Prostate gland (tissue), 2 donors: ENCODE measurements around the gene MNX1. TPM values are rescaled to one million over a fixed set of nuclear protein-coding genes. Genes with fewer than 3 reads are reported as not detected.

Experiments used
- DNase-seq: peaks from one replicate; pipeline ENCODE4 v3.0.0-alpha.2; 2019; ENCODE audit warnings: low spot score
- H3K27ac ChIP-seq, 2 donors: fragments of 200-600 bp; sonication (generic); 2 replicates each; pipeline ENCODE4 v1.5.1; 2017 to 2019
- H3K27me3 ChIP-seq: fragments of 200-600 bp; sonication (generic); replicated peaks from 2 replicates; pipeline ENCODE4 v1.5.1; 2019; ENCODE audit not compliant: insufficient read depth
- H3K36me3 ChIP-seq, 2 donors: fragments of 200-600 bp; sonication (generic); 1 replicate in 1 of 2; 2 replicates in 1 of 2; pipeline versions ENCODE4 v1.5.1 to v1.8.1; 2017 to 2019
- H3K4me1 ChIP-seq: fragments of 200-600 bp; sonication (generic); replicated peaks from 2 replicates; pipeline ENCODE4 v1.5.1; 2019
- H3K4me3 ChIP-seq, 2 donors: fragments of 200-600 bp; sonication (generic); 2 replicates each; pipeline ENCODE4 v1.5.1; 2017 to 2019
- H3K9me3 ChIP-seq: fragments of 200-600 bp; sonication (generic); 2 replicates; pipeline ENCODE4 v1.5.1; 2017
- CTCF ChIP-seq, 4 experiments: fragments of 200-600 bp in 2 of 4; fragments of 450-650 bp in 2 of 4; sonication (generic) in 2 of 4; IDR thresholded peaks; 1 replicate in 3 of 4; 2 replicates in 1 of 4; pipeline ENCODE4 v1.5.1; 2016 to 2019; ENCODE audit warnings: antibody characterized with exemption in 4 of 4, mild to moderate bottlenecking in 2 of 4, moderate library complexity in 2 of 4
- POLR2A ChIP-seq: fragments of 450-650 bp; IDR thresholded peaks from one replicate; pipeline ENCODE4 v1.6.1; 2016; ENCODE audit warnings: antibody characterized with exemption, mild to moderate bottlenecking
- POLR2AphosphoS5 ChIP-seq: sonication (generic); formaldehyde crosslinking; IDR thresholded peaks from one replicate; pipeline ENCODE4 v1.6.1; 2017; ENCODE audit warnings: antibody characterized with exemption
- WGBS: methylation state at CpG from one replicate; pipeline ENCODE4 v1.1.5; 2018; 5-methylcytosine and 5-hydroxymethylcytosine counted together
- intact Hi-C: fragments of 100-400 bp; cut with DNase I; formaldehyde crosslinking; loops from one replicate; pipeline ENCODE4 v1.14.2; 2022
- total RNA-seq, 2 donors: library from RNA; depleted of rRNA; stranded (reverse); fragments of >200 nt; gene quantifications; one replicate each; pipeline ENCODE4 v1.1.0, GENCODE V29; 2016

Gene MNX1
- total RNA-seq, 2 donors from 2014 or later: 2.2 to 2.9 TPM

DNA sequence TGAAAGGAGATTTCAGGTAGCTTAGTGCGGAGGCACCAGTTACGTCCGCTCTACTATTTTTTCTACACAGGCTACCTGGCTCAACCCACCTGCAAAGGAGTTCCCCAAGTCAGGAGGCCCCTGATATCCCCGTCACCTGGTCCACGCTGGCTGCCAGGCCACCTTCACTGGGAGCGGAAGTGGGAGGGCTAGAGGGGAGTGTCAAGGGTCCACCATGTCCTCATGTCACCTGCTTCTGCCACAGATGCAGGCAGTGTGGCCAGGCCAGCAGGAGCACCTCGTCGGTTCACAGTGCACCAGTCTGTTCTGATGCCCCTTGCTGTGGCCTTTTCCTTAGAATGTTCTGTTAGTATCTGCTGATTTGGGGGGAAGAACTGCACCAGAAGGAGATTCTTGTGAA lies 44.1 kb downstream of the MNX1 start:
- H3K9me3 ChIP-seq: no peaks in the 10 kb centered on the region
- TF ChIP-seq POLR2AphosphoS5 (no peak), POLR2A (no peak), CTCF (IDR thresholded peaks at IDR 0.05) (no peak)
- H3K27me3 ChIP-seq: no peaks in the 10 kb centered on the region
- intact Hi-C loops: no loop called here
- no peak for DNase-seq
- H3K4me3 ChIP-seq: no peak overlapping the region
- H3K4me1 ChIP-seq: no peaks in the 10 kb centered on the region
- H3K36me3 ChIP-seq: no peaks in the 10 kb centered on the region
- H3K27ac ChIP-seq: no peak overlapping the region
- 92% methylated on average over 8 of the region's 8 CpGs for WGBS

- H3K9me3 ChIP-seq: no peaks in the 10 kb centered on the region
- 96% methylated on average over 11 of the region's 11 CpGs for WGBS
- no peak for DNase-seq
- no peaks in the 10 kb centered on the region for H3K36me3 ChIP-seq
- no peak overlapping the region for H3K27ac ChIP-seq
- H3K4me3 ChIP-seq: no peak overlapping the region
- intact Hi-C loops: no loop called here
- no peaks in the 10 kb centered on the region for H3K27me3 ChIP-seq
- H3K4me1 ChIP-seq: no peaks in the 10 kb centered on the region
- no peak for TF ChIP-seq POLR2AphosphoS5
These were observed 45.5 kb downstream of the MNX1 start for GRCh38 chr7:156964971-156965370.

DNA sequence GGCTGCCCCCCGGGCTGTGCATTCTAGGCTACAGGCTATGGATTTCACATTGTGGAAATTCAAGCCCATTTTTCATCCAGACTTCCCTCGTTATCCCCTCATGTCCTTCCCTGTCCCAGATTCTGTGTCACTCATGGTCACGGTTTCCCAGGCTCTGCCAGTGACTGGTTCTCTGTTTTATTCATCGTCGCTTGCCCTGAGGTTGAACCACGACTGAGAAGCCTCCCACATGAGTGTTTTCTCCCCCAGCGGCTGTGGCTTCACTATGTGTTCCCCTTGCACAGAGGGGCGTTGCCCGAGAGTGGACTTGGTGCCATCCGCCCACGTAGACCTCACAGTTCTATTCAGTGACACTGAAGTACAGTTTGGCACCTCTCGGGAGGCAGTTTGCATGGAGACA lies 47.0 kb downstream of the MNX1 start:
- intact Hi-C loops: no loop called here
- Histone ChIP-seq H3K9me3 (no peaks in the 10 kb centered on the region), H3K27ac (no peak overlapping the region), H3K4me3 (no peak overlapping the region), H3K36me3 (no peaks in the 10 kb centered on the region), H3K4me1 (no peaks in the 10 kb centered on the region), H3K27me3 (no peaks in the 10 kb centered on the region)
- TF ChIP-seq CTCF (IDR thresholded peaks at IDR 0.05): no peak
- TF ChIP-seq POLR2AphosphoS5: no peak
- TF ChIP-seq POLR2A: no peak
- 88% methylated on average over 12 of the region's 12 CpGs for WGBS
- no peak for DNase-seq

DNA sequence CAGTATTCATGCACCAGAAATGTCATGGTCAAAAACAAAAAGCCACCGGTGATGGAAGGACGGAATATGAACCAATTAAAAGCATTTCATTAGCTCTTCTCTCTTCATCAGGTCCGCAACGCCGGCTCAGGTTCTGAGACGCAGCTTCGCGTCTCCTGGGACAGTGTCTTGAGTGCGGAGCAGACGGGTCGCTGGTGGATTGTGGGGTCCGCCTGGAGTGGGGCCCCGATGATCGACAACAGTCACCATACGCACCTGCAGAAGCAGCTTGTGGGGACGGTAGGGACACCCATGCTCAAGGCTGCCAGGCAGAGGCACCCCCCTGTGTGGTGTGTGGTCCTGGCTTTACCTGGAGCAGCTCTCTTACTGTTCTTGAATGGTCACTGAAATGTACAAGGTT lies 47.6 kb downstream of the MNX1 start:
- TF ChIP-seq CTCF (IDR thresholded peaks at IDR 0.05) (no peak), POLR2AphosphoS5 (no peak), POLR2A (no peak)
- no peak overlapping the region for H3K27ac ChIP-seq
- H3K4me3 ChIP-seq: no peak overlapping the region
- H3K4me1 ChIP-seq: no peaks in the 10 kb centered on the region
- H3K36me3 ChIP-seq: no peaks in the 10 kb centered on the region
- H3K27me3 ChIP-seq: no peaks in the 10 kb centered on the region
- 92% methylated on average over 16 of the region's 16 CpGs for WGBS
- DNase-seq: no peak
- intact Hi-C loops: no loop called here
- H3K9me3 ChIP-seq: no peaks in the 10 kb centered on the region

DNA sequence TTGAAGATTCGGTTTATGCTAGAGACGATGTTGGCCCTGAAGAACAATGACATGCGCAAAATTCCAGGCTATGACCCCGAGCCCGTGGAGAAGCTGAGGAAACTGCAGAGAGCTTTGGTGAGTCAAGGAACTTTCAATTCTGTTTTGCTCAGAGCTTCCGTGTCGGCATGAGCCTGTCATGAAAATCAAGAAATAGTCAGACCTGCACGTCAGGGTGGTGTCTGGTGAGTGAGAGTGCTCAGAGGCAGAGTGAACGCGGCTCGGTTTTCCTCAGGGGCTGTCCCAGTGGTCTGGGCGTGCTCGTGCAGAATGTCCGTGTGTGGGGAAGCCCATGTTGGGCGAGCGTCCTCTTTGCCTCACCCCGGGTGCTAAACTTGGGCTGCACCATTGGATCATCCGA lies 48.3 kb downstream of the MNX1 start:
- no peaks in the 10 kb centered on the region for H3K36me3 ChIP-seq
- H3K27ac ChIP-seq: no peak overlapping the region
- DNase-seq: no peak
- H3K27me3 ChIP-seq: no peaks in the 10 kb centered on the region
- no peaks in the 10 kb centered on the region for H3K4me1 ChIP-seq
- no peak for TF ChIP-seq CTCF (IDR thresholded peaks at IDR 0.05)
- no peak for TF ChIP-seq POLR2A
- no peak for TF ChIP-seq POLR2AphosphoS5
- intact Hi-C loops: no loop called here
- H3K9me3 ChIP-seq: no peaks in the 10 kb centered on the region
- H3K4me3 ChIP-seq: no peak overlapping the region
- WGBS: 93% methylated on average over 18 of the region's 18 CpGs
